NCI-H1436 (cell line): ENCODE data around the gene TLE4.
"Not testable (repeated sequence)": the region's sequence is repeated elsewhere in the genome, so short reads cannot be mapped to it uniquely, and the experiment has no call there.

Source experiments
- DNase-seq: peaks from one replicate; lab custom pipeline; 2025; lab: John Stamatoyannopoulos, UW

TLE4 gene

DNA sequence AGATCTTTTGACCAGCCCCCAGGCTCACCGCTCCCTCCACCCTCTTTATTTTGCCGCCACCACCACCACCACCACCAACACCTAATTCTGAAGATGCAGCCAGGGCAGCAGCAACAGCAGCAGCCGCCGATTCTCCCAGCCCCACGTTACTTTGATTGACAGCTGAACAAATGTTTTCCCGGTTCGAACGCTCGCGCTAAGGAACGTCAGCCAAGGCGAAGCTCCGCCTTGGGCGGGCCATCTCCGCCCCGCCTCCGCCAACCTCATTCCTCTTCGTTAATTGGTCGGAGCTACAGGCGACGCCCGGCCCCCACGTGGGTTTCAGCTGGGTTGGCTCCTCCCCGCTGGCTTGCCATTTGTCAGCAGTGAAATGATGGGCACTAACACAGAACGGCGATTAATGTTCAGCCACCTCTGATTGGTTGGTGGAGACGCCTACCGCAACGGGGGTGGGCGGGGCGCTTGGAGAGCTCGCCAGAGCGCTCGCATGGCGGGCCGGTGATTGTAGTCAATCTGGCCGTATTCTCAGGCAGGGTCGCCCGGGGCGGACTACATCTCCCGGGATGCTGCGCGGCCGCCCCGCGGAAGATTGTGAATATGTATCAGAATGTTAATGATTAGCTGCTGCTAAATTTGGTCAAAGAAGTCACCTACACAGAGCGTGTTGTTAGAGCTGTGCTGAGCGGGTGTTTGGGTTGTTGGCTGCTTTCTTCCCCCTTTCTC is at the start of gene TLE4:
TSS of gene TLE4 (plus strand) at position 657 of the 723 bp plus-strand sequence. CDS start 826 bp downstream, outside the sequence.
- DNase-seq = peak; percentile 100

DNA sequence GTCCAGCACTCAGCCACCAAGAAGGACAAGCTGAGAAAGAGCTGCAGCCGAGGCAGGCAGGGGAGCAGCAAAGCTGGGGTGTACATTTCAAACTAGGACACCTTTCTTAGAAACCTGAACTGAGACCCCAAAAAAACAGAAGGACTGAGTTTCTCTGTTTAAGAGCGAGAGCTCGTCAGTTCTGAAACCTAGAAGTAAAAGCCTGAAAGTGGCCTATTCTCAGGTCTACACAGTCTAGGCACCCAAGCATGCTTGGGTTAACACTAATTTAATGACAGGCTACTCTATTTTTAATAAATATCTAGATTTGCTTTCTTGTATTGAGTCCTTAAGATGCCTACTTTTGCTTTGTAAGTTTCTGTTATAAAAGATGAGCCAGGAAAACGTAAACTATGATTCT is 49.0 kb upstream of the TLE4 start:
- DNase-seq = no peak

DNA sequence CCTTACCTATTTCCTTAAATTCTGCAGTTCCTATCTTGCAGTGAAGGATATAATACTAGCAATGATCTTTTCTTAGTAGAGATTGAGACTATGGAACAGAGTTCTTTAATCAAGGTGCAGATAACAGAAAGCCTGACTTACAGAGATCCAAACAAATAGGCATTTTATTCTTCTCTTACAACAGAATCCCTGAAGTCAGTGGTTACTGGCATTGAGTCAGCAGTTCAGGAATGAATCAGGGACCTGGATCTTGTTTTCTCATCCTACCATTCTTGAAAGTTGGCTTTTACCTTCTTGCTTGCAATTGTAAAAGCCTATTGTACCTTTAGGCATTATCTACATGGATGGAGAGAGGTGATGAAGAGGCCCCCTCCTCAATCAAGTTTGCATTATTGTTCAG is 47.5 kb upstream of the TLE4 start:
- no peak for DNase-seq

DNA sequence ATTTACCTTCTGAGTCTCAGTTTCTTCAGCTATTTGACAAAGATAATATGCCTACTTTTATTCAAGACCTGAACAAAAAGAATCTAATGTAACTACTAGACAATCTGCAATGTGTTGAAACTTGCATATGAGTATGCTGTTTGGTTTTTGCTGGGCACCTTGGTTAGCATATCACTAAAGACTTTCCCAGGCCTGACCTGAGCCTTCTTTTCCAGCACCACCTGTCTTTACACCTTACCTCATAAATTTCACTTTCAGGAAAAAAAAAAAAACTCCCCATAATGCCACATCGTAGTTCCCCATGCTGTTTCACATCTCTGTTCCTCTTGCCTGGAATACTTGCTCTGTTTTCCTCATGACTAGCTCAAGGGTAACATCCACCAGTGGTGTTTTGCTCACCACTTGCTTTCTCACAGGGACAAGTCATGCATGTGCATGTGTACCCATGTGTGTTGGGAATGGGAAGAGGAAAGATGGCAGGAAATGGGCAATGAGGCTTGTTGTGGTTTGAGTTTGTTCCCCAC is 45.6 kb upstream of the TLE4 start:
- no peak for DNase-seq

DNA sequence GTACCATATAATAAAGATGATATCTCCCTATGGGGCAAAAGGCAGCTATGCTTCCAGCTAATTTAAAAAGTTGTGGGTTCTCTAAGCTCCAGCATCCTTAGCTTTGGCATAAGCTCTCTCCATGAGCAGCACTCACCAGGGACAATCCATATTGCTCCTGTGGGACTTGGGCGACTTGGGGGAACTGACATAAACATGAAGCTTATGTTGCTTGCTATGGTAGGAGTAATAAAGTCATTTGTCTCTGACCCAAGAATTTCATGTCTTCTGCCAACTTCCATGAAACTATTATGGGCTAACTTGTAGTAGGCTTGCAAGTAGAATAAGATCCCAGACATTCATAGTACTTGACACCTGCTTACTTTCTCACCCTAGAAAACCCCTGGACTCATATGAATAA is 36.2 kb upstream of the TLE4 start:
- no peak for DNase-seq

DNA sequence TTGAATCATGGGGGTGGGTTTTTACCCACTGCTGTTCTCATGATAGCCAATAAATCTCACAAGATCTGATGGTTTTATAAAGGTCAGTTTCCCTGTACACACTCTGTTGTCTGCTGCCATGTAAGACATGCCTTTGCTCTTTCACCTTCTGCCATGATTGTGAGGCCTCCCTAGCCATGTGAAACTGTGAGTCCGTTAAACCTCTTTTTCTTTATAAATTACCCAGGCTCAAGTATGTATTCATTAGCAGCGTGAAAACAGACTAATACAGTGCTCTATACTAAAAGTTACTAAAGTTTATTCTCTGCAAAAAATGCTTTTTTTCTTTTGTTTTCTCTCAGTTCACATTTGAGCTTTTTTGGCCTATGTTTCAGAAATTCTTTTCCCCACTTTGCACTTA is 33.9 kb upstream of the TLE4 start:
- DNase-seq = no peak

DNA sequence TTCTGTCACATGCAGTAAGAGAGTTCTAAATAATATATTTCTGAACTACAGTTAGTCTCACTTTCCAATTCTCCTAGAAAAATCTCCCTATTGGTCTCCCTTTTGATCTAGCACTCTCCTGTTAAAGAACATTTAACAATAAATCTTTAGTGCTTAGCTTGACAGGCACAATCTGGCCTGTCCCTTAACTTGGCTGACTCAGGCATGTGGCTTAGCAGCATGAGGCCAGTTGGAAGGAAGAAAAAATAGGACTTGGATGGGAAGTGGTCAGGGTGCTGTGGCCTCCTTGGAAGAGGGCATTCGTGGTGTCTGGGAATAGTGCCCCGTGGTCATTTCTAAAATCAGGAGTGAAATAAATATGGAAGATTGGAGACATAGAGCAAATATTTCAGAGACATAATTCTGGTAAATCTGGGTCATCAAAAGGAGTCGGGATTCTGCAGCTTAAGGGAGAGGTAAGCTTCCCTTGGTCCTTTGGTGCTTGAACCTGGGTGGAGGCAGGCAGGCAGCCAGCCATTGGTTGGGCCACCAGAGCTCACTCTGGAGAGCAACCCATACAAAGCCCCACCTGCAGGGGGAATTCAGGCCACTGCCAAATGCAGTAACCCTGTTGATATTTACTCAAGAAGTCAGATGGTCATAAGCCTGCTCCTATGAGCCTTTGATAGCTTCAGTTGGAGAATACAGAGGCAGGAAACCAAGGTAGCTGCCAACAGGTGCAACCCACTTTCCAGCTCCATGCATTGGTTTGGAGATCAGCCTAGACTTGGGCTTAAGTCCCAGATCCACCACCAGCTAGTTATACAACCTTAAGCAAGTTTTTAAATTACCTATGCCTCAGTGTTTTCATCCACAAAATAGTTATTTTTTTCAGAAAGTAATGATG is 28.8 kb upstream of the TLE4 start:
- DNase-seq = no peak

DNA sequence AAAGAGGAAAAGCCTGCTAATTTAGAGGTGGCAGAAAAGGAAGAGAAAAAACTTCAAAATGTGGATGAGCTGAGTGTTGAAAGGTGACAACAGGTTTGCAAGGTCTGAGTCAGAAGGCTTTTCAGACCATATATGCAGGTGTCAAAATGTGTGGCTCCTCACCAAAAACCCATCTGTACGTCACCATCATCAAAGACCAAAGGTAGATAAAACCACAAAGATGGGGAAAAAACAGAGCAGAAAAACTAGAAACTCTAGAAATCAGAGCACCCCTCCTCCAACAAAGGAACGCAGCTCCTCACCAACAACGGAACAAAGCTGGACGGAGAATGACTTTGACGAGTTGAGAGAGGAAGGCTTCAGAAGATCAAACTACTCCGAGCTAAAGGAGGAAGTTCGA is 27.4 kb upstream of the TLE4 start:
- not testable (repeated sequence) for DNase-seq

DNA sequence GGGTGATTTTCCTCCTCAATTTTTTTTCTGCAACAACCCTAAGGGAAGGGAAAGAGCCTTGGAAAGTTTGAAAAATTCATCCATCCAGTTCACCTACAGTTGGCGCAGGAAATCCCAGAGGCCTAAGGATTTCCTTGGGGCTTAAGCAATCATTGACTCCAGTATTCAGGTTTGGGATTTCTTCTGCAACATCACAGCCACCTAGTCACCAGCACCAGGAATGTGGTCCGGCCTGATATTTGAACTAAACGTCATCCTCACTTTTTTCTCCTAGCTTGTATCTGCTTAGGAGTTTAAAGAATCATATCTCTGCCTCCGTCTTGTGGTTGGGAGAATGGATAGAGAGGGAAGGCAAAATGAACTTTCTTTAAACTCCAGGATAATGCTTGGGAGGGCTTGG is 20.2 kb upstream of the TLE4 start:
- DNase-seq = no peak

DNA sequence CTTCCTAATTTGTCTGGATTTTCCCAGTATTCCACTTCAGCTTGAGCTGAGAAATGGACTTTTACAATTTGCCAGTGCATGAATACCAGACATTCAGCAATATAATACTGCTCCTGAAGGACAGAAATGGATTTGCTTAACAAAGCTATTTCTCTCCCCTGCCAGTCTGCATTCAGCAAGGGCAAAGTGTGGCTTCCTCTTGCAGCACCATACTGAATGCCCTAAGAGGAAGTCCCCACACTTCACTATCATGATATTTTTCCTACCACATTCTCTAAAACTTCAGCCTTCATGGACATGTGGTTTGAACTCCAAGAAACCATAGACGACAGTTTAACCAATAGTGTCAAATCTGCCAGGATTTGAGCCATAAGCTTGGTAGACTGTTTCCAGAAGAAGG is 19.8 kb upstream of the TLE4 start:
- DNase-seq = no peak

DNA sequence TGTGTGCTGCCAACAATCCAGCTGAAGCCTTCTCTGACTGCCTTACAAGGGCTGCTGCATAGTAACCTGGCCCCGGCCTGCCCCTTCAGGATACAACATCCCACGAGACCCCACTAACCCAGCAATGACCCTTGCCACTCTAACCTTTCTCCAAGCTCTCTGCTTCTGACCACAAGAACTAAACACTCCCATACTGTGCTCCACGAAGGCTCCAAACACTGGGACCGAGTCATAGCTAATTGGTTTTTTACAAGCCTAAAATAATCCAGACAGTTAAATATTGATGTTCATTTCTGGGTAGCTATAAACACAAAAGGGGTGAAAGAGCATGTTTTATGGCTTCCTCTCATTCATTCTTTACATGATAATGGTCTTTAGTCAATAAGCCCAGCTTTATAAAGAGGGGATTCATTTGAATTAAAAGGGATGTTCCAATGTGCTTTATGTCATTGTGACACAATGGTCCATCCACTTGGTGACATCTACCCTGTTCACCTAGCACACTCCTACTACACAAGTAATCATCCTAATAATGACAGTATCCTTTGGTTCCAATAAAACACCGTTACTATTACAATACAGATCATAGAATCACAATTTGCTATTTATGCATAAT is 16.2 kb upstream of the TLE4 start:
- no peak for DNase-seq

DNA sequence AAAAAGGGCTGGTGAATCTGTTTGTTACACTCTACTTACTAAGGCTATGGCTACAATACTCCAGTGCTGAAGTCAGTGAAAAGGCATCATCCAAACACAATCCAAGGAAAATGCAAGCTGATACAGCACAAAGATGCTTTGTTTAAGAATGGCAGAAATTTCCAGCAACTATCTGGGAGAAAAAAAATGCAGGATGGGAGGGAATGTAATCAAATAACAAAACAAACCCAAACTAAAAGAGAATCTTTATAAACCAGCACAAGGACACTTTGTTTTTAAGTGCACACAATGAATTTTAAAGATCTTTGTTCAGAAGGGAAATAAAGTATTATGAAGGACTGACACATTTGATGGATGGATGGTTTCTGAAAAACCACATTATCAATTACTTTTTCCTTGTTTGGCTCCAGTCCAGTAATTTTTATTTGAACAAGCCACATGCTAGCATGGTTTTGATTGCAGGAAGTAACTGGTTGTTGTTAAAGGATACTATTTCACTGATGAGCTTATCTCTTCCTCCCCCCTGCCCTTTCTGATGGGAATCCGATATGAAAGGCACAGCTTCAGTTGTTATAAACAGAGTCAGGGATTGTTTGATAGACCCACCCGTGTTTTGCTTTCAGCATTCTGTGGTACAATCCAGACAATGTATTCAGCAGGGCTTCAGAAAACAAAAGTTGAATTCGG is 12.1 kb upstream of the TLE4 start:
- DNase-seq = peak; percentile 30

DNA sequence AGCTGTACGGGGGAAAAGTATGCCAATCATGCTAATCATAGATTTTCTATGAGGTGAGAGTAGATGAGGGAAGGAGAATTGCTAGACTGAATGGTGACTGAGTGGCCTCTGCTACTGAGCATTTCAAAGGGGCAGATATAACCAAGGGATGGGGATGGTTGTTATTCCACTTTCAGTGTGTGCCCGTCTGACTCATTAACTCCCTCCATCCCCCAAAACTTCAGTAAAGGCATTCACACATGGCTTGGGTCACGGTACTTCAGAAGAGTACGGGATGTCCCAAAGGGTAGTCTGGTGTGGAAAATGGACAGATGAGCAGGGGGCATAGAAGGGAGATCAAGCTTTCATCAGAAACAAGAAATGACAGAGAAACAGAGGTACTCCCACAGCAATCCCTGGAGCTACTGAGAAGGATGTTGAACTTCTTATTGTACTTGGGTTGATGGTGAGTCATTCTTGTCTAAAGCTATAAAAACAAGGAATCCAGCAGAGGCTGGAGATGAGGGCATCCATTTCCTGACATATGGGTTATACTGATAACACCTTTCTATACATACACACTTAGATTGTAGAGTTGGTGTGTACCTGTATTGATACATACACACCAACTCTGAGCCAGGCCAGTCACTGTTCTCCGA is 8.9 kb upstream of the TLE4 start:
- DNase-seq = no peak

DNA sequence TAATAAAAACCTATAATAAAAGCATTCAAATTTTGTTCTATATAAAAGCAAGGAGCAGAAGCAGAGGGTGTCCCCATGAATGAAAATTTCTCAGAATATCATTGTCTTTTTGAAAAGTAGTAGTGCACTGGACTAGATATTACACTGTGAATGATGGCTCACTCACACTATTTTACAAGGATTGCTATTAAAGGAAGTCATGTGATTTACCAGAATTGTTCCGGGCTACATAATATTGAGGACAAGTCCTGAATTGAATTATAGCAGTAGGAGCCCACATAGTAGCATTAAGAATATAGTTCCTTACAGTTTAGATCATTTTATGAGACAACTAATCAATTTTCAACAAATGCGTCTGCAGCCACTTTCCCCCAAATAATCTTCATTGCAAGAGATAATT is 7.7 kb upstream of the TLE4 start:
- DNase-seq = no peak

DNA sequence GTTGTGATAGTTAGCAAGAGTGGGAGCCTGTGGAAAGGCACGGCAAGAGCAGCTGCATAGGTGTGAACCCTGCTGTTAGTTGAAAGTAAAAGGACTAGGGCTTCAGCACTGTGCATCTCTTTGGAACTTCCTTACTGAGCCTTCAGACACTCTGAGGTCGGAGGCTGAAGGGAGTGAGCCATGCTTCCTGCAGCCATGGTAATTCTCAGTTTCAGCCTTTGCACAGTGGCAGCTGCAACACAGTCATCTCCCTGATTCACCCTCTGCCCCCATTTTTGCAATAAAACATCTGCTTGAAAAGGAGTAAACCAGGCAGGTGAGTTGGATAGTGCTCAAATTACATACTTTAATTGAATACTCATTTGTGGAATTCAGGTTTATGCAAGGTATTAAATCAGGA is 6.5 kb upstream of the TLE4 start:
- DNase-seq = no peak

DNA sequence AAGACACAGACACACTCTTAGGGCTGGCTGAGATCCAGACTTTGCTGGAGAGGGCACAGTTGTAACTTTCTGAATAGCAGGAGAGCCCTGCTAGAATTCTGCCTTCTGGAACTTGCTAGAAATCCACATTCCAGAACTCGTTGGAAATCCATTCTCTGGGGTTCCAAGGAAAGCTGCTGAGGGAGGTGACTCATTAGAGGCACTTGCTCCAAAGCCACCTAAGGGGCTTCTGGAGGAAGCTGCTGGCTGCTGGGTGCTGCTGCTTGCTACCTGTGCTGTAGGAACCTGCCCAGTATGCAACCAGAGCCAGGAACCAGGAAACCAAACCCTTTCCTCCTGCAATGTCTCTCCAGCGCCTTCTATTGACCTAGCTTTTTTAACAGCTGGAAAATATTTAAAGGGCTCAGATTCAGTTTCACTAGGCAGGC is 4.1 kb upstream of the TLE4 start:
- DNase-seq = no peak

DNA sequence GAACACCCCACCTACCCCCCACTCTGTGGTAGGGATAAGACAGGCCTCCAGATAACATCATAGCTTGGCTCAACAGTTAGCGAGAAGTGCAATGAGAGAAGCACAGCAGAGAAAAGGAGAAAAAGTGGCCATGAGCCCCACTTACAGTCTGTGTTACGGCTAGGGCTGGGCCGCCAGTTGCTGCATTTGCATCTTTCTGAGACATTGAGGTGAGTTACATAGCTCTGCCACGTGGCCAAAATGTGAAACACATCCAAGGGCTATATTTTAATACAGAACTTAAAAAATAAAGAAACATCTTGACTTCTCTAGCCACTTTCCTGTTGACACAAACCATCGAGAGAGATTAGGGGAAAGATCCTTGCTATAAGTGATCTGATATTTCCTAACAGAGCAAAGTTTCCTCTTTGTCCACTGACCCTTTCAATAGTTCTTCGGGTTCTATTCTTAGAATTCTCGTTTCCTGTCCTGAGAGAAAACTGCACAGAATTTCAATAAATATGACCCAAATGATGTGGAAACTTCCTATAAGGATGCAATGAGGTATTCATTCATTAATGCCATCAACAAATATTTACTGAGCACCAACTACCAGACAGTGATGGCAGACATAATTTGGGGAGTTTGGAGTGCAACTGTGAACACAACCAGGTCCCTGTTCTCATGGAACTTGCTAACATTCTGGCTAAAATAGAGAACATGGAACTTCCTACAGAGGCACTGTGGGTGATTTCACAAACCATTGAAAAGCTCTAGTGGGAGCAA is 3.2 kb upstream of the TLE4 start:
- DNase-seq = no peak

DNA sequence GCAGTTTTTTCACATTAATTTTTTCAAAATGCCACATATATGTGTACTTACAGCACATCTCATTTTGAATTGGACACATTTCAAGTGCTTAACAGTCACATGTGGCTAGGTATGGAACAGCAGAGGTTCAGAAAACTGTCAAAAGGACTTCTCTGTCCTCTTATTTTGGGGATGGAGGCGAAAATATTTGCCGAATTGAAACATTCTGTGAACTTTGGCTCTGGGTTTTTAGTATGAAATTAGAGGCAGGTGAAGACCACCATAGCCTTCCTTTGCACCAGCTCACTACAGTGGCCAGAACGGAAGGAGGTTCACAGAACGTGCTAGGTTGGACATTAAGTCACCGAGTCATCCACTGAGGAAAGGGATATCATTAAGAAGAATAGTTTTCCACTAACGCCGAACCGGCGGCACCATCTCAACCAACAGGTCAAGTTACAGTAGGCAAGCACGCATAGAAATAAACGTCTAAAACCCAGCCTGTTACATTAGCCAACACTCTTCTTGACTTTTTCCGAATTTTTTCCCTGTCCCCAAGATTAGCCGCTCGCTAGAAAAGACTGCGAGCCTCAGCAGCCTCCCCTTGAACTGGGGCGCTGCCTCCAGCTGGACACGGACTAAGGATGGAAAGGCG is 1.8 kb upstream of the TLE4 start:
- DNase-seq = no peak

DNA sequence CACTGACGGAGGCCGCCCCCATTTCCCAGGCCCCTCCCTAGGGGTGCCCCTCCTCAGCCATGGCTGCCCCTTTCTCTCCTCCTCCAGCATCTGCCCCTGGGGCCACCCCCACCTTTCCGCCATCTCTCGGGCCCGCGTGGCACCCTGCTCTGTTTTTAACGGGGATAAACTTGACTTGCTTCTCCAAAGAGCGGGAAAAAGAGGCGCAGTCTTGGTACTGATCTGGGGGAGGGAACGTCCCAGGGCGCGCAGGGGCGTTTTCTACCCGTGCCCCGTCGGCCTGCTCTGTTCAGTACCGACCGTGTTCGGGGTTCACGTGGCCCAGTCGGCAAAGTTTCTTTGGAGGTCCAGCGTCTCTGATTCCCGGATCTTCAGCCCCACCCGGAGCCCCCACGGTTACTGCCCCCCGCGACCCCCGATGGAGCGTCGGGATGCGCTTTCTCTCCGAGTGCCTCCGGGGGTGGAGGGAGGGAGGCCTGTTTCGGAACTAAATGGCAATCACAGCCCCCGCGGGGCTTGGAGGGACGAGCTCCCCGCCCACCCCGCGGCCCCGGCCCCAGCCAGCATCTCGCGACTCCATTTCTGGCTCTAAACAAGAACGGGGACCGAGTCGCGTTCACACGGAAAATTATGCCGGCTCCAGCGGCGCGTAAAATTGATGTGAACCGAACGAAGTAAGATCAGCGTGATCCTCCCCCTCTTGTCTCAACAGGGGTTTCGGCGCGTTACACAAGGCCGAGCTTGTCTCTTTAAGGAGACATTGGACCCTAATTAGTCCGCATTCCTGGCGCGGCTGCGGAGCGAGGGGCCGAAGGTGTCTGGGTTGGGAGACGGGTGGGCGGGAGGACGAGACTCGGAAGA is 1.1 kb upstream of the TLE4 start:
- DNase-seq = no peak
